Measurements from ENCODE around the gene ALOXE3. TPM values are rescaled to one million over a fixed set of nuclear protein-coding genes. Genes with fewer than 3 reads are reported as not detected.

ALOXE3 gene
- total RNA-seq, 1 experiment from 2014 or later: not detected

DNA sequence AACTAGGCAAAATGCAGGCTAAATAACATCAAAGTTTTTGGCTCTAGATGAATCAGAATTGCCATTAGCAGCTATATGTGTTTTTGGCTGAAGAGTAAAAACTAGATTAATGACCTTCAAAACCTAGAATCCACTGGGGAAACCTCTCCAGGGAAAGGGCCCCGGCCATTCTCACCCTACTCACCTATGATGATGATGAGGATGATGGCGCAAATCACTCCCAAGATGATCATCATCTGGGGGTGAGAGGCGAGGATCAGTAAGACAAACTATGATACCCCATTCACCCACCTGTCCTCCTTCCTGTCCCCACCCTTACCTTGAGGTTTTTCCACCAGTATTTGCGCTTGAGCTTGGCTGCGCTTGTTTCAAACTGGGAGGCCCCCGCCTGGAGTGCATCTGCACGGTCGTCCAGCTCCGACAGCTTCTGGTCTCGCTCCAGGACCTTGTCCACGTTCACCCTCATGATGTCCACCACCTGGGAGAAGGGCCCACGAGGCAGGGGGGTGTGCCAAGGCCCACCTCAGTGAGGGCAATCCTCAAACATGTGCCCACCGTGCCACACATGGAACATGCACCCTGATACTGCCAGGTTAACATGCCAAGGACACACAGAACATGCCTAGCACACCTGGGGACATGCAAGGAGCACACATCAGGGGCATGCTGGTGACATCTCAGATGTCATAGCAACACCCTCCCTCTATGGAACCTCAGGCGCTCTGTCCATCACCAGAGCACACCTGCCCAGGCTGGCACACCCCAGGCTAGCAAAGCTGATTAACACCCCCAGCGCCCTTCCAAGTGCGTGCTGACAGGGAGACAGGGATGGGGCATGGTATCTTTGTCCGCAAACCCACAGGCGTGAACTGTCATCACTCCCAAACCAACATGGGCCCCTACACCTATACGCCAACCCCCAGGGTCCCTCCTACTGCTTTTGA is 43.2 kb upstream of the ALOXE3 start:
- Mint-ChIP-seq H3K36me3 (ENCODE audit: insufficient read depth, unreplicated experiment) (peaks cover 40% of the 10 kb centered on the region), H3K9me3 (ENCODE audit: low read depth, unreplicated experiment) (no peaks in the 10 kb centered on the region), H3K4me1 (ENCODE audit: low read depth, unreplicated experiment) (no peaks in the 10 kb centered on the region), H3K4me3 (ENCODE audit: low read depth, unreplicated experiment) (peak overlapping the region; percentile 76), H3K27me3 (ENCODE audit: unreplicated experiment) (no peaks in the 10 kb centered on the region), H3K27ac (ENCODE audit: unreplicated experiment) (no peak overlapping the region)
- DNase-seq: no peak
- intact Hi-C loops (cut with micrococcal nuclease; ENCODE audit: unreplicated experiment): no loop called here
- CTCF ChIA-PET: no interaction called here
- TF ChIP-seq, protein P1, sequence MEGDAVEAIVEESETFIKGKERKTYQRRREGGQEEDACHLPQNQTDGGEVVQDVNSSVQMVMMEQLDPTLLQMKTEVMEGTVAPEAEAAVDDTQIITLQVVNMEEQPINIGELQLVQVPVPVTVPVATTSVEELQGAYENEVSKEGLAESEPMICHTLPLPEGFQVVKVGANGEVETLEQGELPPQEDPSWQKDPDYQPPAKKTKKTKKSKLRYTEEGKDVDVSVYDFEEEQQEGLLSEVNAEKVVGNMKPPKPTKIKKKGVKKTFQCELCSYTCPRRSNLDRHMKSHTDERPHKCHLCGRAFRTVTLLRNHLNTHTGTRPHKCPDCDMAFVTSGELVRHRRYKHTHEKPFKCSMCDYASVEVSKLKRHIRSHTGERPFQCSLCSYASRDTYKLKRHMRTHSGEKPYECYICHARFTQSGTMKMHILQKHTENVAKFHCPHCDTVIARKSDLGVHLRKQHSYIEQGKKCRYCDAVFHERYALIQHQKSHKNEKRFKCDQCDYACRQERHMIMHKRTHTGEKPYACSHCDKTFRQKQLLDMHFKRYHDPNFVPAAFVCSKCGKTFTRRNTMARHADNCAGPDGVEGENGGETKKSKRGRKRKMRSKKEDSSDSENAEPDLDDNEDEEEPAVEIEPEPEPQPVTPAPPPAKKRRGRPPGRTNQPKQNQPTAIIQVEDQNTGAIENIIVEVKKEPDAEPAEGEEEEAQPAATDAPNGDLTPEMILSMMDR (IDR thresholded peaks at IDR 0.05; ENCODE audit: unreplicated experiment): no peak
- BruUV-seq (replicated peaks): no TSS peak

- Mint-ChIP-seq H3K4me1 (ENCODE audit: low read depth, unreplicated experiment) (no peaks in the 10 kb centered on the region), H3K9me3 (ENCODE audit: low read depth, unreplicated experiment) (no peaks in the 10 kb centered on the region), H3K36me3 (ENCODE audit: insufficient read depth, unreplicated experiment) (peaks cover 40% of the 10 kb centered on the region), H3K27ac (ENCODE audit: unreplicated experiment) (no peak overlapping the region), H3K4me3 (ENCODE audit: low read depth, unreplicated experiment) (peak overlapping the region; percentile 23), H3K27me3 (ENCODE audit: unreplicated experiment) (no peaks in the 10 kb centered on the region)
- no TSS peak for BruUV-seq (replicated peaks)
- TF ChIP-seq, protein P1 (IDR thresholded peaks at IDR 0.05; ENCODE audit: unreplicated experiment): no peak
- no peak for DNase-seq
- CTCF ChIA-PET: no interaction called here
- intact Hi-C loops (cut with micrococcal nuclease; ENCODE audit: unreplicated experiment): no loop called here
Measured at GRCh38 chr17:8160741-8161221, 42.5 kb upstream of the ALOXE3 start.

- CTCF ChIA-PET: no interaction called here
- no peaks in the 10 kb centered on the region for H3K27me3 Mint-ChIP-seq (ENCODE audit: unreplicated experiment)
- H3K36me3 Mint-ChIP-seq (ENCODE audit: insufficient read depth, unreplicated experiment): peaks cover 40% of the 10 kb centered on the region
- TF ChIP-seq, protein P1 (IDR thresholded peaks at IDR 0.05; ENCODE audit: unreplicated experiment): no peak
- peak overlapping the region; percentile 23 for H3K4me3 Mint-ChIP-seq (ENCODE audit: low read depth, unreplicated experiment)
- no TSS peak for BruUV-seq (replicated peaks)
- H3K9me3 Mint-ChIP-seq (ENCODE audit: low read depth, unreplicated experiment): no peaks in the 10 kb centered on the region
- no peaks in the 10 kb centered on the region for H3K4me1 Mint-ChIP-seq (ENCODE audit: low read depth, unreplicated experiment)
- intact Hi-C loops (cut with micrococcal nuclease; ENCODE audit: unreplicated experiment): no loop called here
- no peak overlapping the region for H3K27ac Mint-ChIP-seq (ENCODE audit: unreplicated experiment)
- DNase-seq: no peak
Measured at GRCh38 chr17:8160224-8160577, 41.9 kb upstream of the ALOXE3 start.

DNA sequence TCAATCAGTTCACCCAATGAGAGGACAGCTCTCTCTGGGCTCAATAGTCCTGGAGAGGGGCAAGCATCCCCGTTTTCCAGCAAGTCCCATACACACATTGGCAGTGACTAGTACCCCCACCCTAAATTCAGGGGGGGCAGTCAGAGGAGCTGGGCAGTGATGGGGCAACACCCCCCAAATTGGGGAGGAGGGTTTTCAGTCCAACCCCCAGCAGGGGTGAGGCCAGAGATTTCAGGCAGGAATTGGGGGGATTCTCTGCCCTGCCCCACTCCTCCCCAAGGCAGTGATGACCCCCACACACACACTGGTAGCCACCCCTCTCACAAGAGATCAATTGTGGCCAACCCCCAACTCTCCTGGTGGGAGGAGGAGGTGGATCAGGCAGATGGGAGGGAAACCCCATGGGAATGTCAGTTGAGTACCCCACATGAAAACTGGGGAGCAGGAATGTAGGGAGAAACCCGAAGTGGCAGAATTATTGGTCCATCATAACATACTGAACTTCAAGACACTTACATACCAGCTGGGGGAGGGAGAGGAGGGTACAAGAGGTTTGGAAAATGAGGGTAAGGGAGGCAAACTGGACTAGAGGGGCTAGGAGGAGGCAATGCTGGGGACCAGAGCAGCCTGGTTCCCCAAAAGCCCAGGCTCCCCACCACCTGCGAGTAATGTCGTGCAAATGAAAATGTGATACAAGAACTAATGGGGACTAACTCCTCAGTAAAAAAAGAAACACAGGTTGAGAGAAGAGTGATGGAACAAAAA is 41.3 kb upstream of the ALOXE3 start:
- Mint-ChIP-seq H3K4me1 (ENCODE audit: low read depth, unreplicated experiment) (no peaks in the 10 kb centered on the region), H3K36me3 (ENCODE audit: insufficient read depth, unreplicated experiment) (peaks cover 40% of the 10 kb centered on the region), H3K27ac (ENCODE audit: unreplicated experiment) (no peak overlapping the region), H3K27me3 (ENCODE audit: unreplicated experiment) (no peaks in the 10 kb centered on the region), H3K4me3 (ENCODE audit: low read depth, unreplicated experiment) (peak overlapping the region; percentile 23), H3K9me3 (ENCODE audit: low read depth, unreplicated experiment) (no peaks in the 10 kb centered on the region)
- no TSS peak for BruUV-seq (replicated peaks)
- TF ChIP-seq, protein P1 (IDR thresholded peaks at IDR 0.05; ENCODE audit: unreplicated experiment): no peak
- intact Hi-C loops (cut with micrococcal nuclease; ENCODE audit: unreplicated experiment): loop anchor here (5.0 kb wide), 1 partner anchor 37 kb away; the partner anchor contains the start of gene HES7
- CTCF ChIA-PET: no interaction called here
- DNase-seq: no peak
